OCI-LY7 (cell line): ENCODE data around the gene WDR90. TPM values are rescaled to one million over a fixed set of nuclear protein-coding genes. Genes with fewer than 3 reads are reported as not detected.

Source experiments
- BruUV-seq: library from RNA; stranded (reverse); fragments of 400-500 nt; replicated peaks from 2 replicates; lab custom pipeline; 2021; lab: Mats Ljungman, UMichigan
- CTCF ChIA-PET: fragments of 300-600 bp; sonication (Branson Sonifier 250); formaldehyde crosslinking; loops from one replicate; lab custom pipeline; 2022; ENCODE audit warnings: antibody characterized with exemption; ENCODE audit not compliant: unreplicated experiment; lab: Charles Lee
- POLR2A ChIA-PET: fragments of 300-600 bp; sonication (Branson Sonifier 250); formaldehyde crosslinking; loops from one replicate; lab custom pipeline; 2022; ENCODE audit warnings: antibody characterized with exemption; lab: Charles Lee
- DNase-seq: peaks from one replicate; pipeline ENCODE4 v3.0.0-alpha.2; 2015; ENCODE audit warnings: low spot score
- H2AFZ ChIP-seq: fragments of 200-600 bp; sonication (generic), shearing (Covaris generic); 2 replicates; pipeline ENCODE4 v1.6.1; 2014; ENCODE audit warnings: mild to moderate bottlenecking, antibody characterized with exemption, low read length, moderate library complexity
- H3K27ac ChIP-seq: fragments of 200-600 bp; sonication (generic); 2 replicates; pipeline ENCODE4 v1.5.1; 2014; ENCODE audit warnings: mixed run types, low read depth, mild to moderate bottlenecking, moderate library complexity, low read length, inconsistent platforms; ENCODE audit not compliant: poor library complexity, severe bottlenecking
- H3K36me3 ChIP-seq: fragments of 200-600 bp; sonication (generic); 2 replicates; pipeline ENCODE4 v1.6.1; 2014; ENCODE audit warnings: mild to moderate bottlenecking, antibody characterized with exemption, low read length, moderate library complexity, mixed read lengths; ENCODE audit not compliant: insufficient read depth
- H3K4me1 ChIP-seq: fragments of 200-600 bp; sonication (generic); 2 replicates; pipeline ENCODE4 v1.5.1; 2014; ENCODE audit warnings: mild to moderate bottlenecking, low read length; ENCODE audit not compliant: insufficient read depth, poor library complexity, severe bottlenecking
- H3K4me2 ChIP-seq: fragments of 200-600 bp; sonication (generic); 2 replicates; pipeline ENCODE4 v1.6.1; 2014; ENCODE audit warnings: mild to moderate bottlenecking, low read length
- H3K4me3 ChIP-seq: fragments of 200-600 bp; sonication (generic); 2 replicates; pipeline ENCODE4 v1.5.1; 2014; ENCODE audit warnings: mild to moderate bottlenecking, low read depth, low read length; ENCODE audit not compliant: poor library complexity, severe bottlenecking
- H3K79me2 ChIP-seq: fragments of 200-600 bp; sonication (generic); 2 replicates; pipeline ENCODE4 v1.6.1; 2016; ENCODE audit warnings: low read depth, mild to moderate bottlenecking, low read length, moderate library complexity, mixed read lengths; ENCODE audit not compliant: insufficient read depth
- H3K9me2 ChIP-seq: fragments of 200-600 bp; sonication (generic); 2 replicates; pipeline ENCODE4 v1.6.1; 2016; ENCODE audit warnings: mild to moderate bottlenecking, low read length, mixed read lengths; ENCODE audit not compliant: insufficient read depth
- H3K9me3 ChIP-seq: fragments of 200-600 bp; sonication (generic); 2 replicates; pipeline ENCODE4 v1.6.1; 2014; ENCODE audit warnings: mild to moderate bottlenecking, mixed run types, low read length, mixed read lengths
- H4K20me1 ChIP-seq: fragments of 200-600 bp; sonication (generic); 2 replicates; pipeline ENCODE4 v1.6.1; 2014; ENCODE audit warnings: mild to moderate bottlenecking, antibody characterized with exemption, low read length, moderate library complexity, mixed read lengths; ENCODE audit not compliant: insufficient read depth
- EZH2phosphoT487 ChIP-seq: fragments of 200-600 bp; sonication (generic); IDR thresholded peaks from 2 replicates; pipeline ENCODE4 v1.6.1; 2018; ENCODE audit warnings: low read depth, borderline replicate concordance, mild to moderate bottlenecking, mixed run types, antibody characterized with exemption, low read length, moderate library complexity, mixed read lengths
- intact Hi-C: fragments of 100-400 bp; cut with micrococcal nuclease; formaldehyde crosslinking; loops from one replicate; pipeline ENCODE4 v1.10.0; 2022; ENCODE audit not compliant: unreplicated experiment
- total RNA-seq, 2 experiments: library from RNA; depleted of rRNA in 1 of 2; stranded (reverse); fragments of >200 nt in 1 of 2; shearing (Covaris generic) in 1 of 2; gene quantifications; 2 replicates each; pipeline ENCODE4 v1.2.3, GENCODE V29; 2014 to 2022
- TF ChIP-seq, protein P1 (sequence below): fragments of 200-600 bp; sonication (generic); conservative IDR thresholded peaks from 2 replicates; pipeline ENCODE4 v1.5.1; 2014; ENCODE audit warnings: mild to moderate bottlenecking, antibody characterized with exemption, low read length, moderate library complexity, mixed read lengths

Gene WDR90
- total RNA-seq, 2 experiments from 2014 or later, result 110 to 153 TPM

DNA sequence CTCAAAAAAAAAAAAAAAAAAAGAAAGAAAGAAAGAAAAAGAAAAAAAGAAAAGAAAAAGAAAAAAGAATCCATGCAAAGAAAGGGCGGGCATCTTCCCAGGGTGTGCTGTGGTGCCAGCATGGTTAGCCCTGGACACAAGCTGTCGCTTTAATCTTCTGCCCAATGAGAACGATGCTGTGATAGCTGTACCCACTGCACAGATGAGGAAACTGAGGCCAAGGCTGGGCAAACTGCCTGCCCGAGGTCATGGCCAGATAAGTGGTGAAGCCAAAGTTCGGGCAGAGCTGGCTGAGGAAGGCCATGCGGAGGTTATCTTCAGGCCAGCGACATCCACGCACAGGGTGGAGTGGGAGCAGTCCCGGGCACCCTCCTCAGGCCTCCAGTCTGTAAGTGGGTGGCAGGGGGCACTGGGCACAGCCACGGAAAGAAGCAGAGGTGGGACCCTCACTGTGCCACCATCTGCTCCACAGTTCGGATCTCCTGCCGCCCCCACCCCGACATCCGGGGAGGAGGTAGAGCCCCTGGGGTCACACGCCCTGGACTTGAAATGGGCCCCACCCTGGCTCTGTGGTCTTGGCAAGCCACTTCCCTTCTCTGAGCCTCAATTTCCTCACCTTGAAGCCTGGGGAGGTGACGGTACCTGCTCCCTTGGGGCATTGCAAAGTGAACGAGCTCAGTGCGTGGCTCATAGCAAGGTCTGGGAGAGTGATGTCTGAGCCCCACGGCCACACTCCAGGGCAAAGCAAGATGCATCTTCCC, 49.9 kb downstream of the WDR90 start:
- CTCF ChIA-PET, result no interaction called here
- intact Hi-C loops, result no loop called here
- no peak overlapping the region for H3K4me2 ChIP-seq
- H3K79me2 ChIP-seq, result no peaks in the 10 kb centered on the region
- H3K4me3 ChIP-seq, result no peak overlapping the region
- no peaks in the 10 kb centered on the region for H3K36me3 ChIP-seq
- no peaks in the 10 kb centered on the region for H4K20me1 ChIP-seq
- no peak overlapping the region for H2AFZ ChIP-seq
- peaks cover 10% of the 10 kb centered on the region for H3K4me1 ChIP-seq
- no peak for DNase-seq
- no peak overlapping the region for H3K27ac ChIP-seq
- H3K9me2 ChIP-seq, result no peaks in the 10 kb centered on the region
- POLR2A ChIA-PET, result no interaction called here
- no TSS peak for BruUV-seq
- TF ChIP-seq, protein P1, sequence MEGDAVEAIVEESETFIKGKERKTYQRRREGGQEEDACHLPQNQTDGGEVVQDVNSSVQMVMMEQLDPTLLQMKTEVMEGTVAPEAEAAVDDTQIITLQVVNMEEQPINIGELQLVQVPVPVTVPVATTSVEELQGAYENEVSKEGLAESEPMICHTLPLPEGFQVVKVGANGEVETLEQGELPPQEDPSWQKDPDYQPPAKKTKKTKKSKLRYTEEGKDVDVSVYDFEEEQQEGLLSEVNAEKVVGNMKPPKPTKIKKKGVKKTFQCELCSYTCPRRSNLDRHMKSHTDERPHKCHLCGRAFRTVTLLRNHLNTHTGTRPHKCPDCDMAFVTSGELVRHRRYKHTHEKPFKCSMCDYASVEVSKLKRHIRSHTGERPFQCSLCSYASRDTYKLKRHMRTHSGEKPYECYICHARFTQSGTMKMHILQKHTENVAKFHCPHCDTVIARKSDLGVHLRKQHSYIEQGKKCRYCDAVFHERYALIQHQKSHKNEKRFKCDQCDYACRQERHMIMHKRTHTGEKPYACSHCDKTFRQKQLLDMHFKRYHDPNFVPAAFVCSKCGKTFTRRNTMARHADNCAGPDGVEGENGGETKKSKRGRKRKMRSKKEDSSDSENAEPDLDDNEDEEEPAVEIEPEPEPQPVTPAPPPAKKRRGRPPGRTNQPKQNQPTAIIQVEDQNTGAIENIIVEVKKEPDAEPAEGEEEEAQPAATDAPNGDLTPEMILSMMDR, result no peak
- TF ChIP-seq EZH2phosphoT487, result no peak
- H3K9me3 ChIP-seq, result no peaks in the 10 kb centered on the region

DNA sequence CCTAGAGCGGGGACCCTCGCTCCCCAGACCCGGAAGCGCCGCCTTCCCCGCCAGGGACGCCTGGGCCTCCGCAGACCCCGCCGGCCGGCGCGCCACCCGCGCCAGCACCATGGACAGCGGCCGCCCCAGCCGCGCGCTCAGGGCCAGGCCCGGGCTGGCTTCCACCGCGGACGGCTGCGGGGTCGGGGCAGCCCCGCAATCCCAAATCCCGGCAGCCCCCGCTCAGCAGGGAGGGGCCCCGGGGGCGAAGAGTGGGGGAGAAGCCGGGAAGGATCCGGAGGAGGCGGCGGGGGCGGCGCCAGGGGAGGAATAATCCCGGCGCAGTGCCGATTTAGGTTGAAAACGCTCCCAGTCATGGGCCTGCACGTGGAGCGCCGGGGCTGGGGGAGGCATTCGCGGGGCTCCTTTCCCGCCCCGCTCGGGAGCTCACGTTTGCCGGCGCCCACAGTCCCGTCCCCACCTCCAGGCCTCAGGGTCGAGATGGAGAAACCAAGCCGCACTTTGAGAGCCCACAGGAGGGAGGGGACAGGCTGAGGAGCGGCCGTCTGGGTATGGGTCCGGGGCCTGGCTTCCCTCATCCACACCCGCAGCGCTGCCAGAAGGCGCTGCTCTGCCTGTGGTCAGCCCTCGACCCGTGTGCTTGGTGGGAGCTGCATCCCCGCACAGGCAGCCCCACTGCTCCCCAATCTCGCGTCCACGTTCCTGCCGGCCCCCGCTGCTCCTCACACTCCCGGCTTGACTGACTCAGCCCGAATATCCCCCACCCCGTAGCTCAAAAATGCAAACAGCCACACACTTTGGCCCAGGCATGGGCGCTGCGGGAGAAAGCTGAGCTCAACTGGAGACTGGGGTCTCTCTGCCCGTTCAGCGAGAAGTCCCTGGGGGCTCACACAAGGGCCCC, 51.8 kb downstream of the WDR90 start:
- Histone ChIP-seq H2AFZ (no peak overlapping the region), H3K79me2 (no peaks in the 10 kb centered on the region), H3K9me2 (no peaks in the 10 kb centered on the region), H3K9me3 (no peaks in the 10 kb centered on the region), H3K36me3 (no peaks in the 10 kb centered on the region), H3K4me1 (no peaks in the 10 kb centered on the region), H3K27ac (no peak overlapping the region), H3K4me3 (no peak overlapping the region), H4K20me1 (no peaks in the 10 kb centered on the region), H3K4me2 (no peak overlapping the region)
- ChIA-PET CTCF (no interaction called here), POLR2A (no interaction called here)
- TF ChIP-seq EZH2phosphoT487, result no peak
- TF ChIP-seq, protein P1, result no peak
- DNase-seq, result no peak
- no TSS peak for BruUV-seq
- intact Hi-C loops, result no loop called here
